Loucy (cell line): ENCODE results near the gene TASP1.
"Not testable (repeated sequence)": the region's sequence is repeated elsewhere in the genome, so short reads cannot be mapped to it uniquely, and the experiment has no call there.

Experiments used
- H2AFZ ChIP-seq: fragments of 200-600 bp; sonication (generic); 2 replicates; pipeline ENCODE4 v1.6.0; 2016; ENCODE audit warnings: antibody characterized with exemption, mild to moderate bottlenecking, low read length, moderate library complexity
- H3F3A ChIP-seq: fragments of 200-600 bp; 2 replicates; pipeline ENCODE4 v1.6.0; 2016; ENCODE audit warnings: antibody characterized with exemption, low read depth, mild to moderate bottlenecking
- H3K27me3 ChIP-seq: fragments of 200-600 bp; sonication (generic); 2 replicates; pipeline ENCODE4 v1.6.1; 2014; ENCODE audit warnings: low read length, mild to moderate bottlenecking; ENCODE audit not compliant: insufficient read depth, poor library complexity, severe bottlenecking
- H3K36me3 ChIP-seq: fragments of 200-600 bp; sonication (generic); 2 replicates; pipeline ENCODE4 v1.6.1; 2016; ENCODE audit warnings: low read length; ENCODE audit not compliant: insufficient read depth
- H3K4me1 ChIP-seq: fragments of 200-600 bp; sonication (generic); 2 replicates; pipeline ENCODE4 v1.5.1; 2014; ENCODE audit warnings: low read length, mild to moderate bottlenecking; ENCODE audit not compliant: insufficient read depth, poor library complexity, severe bottlenecking
- H3K4me2 ChIP-seq: fragments of 200-600 bp; sonication (generic); 2 replicates; pipeline ENCODE4 v1.6.0; 2014; ENCODE audit warnings: antibody characterized with exemption, low read length, low read depth, mild to moderate bottlenecking; ENCODE audit not compliant: poor library complexity, severe bottlenecking
- H3K4me3 ChIP-seq: fragments of 200-600 bp; sonication (generic); 2 replicates; pipeline ENCODE4 v1.5.1; 2014; ENCODE audit warnings: low read length, mild to moderate bottlenecking, mixed read lengths; ENCODE audit not compliant: poor library complexity, severe bottlenecking
- H3K79me2 ChIP-seq: fragments of 200-600 bp; sonication (generic); 2 replicates; pipeline ENCODE4 v1.6.1; 2014; ENCODE audit warnings: low read length; ENCODE audit not compliant: insufficient read depth
- H3K9ac ChIP-seq: fragments of 200-600 bp; sonication (generic); 2 replicates; pipeline ENCODE4 v1.6.0; 2014; ENCODE audit warnings: mild to moderate bottlenecking, low read depth, low read length, moderate library complexity; ENCODE audit not compliant: poor library complexity, severe bottlenecking
- H3K9me2 ChIP-seq: fragments of 200-600 bp; sonication (generic); replicated peaks from 2 replicates; pipeline ENCODE4 v1.6.1; 2016; ENCODE audit warnings: low read depth, low read length, mixed read lengths
- H3K9me3 ChIP-seq: fragments of 200-600 bp; sonication (generic); 2 replicates; pipeline ENCODE4 v1.6.1; 2014; ENCODE audit warnings: mild to moderate bottlenecking, antibody characterized with exemption, low read length, low read depth; ENCODE audit not compliant: insufficient read depth
- H4K20me1 ChIP-seq: fragments of 200-600 bp; sonication (generic); 2 replicates; pipeline ENCODE4 v1.6.0; 2014; ENCODE audit warnings: antibody characterized with exemption, low read length, mild to moderate bottlenecking; ENCODE audit not compliant: insufficient read depth, poor library complexity, severe bottlenecking
- EZH2phosphoT487 ChIP-seq: fragments of 200-600 bp; IDR thresholded peaks from 2 replicates; pipeline ENCODE4 v1.6.1; 2018; ENCODE audit warnings: antibody characterized with exemption, mild to moderate bottlenecking, moderate library complexity, borderline replicate concordance
- TF ChIP-seq, protein P1 (sequence below): fragments of 200-600 bp; sonication (generic); conservative IDR thresholded peaks from 2 replicates; pipeline ENCODE4 v1.5.1; 2014; ENCODE audit warnings: mild to moderate bottlenecking, antibody characterized with exemption, low read length

The TASP1 gene

DNA sequence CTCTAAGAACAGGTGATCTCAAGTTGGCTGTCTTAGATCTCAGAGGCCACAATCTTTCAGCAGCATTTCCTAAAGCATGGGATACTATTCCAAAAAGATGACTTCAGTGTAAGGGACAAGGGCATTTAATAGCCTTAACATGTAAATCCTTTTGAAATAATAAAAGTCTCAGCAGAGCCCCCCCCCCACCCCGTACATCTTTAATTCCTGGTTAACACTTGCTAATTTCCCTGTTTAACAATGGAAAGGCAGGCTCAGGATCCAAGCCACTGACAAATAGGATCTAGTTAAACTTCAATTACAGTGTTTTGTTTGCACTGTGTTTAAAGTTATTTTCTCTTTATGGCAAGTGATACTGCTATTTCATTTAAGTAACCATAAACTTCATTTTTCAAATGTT is 12.0 kb downstream of the TASP1 start:
- Histone ChIP-seq H3K9ac (no peak overlapping the region), H3K27me3 (no peaks in the 10 kb centered on the region), H3K4me3 (no peak overlapping the region), H2AFZ (no peak overlapping the region), H4K20me1 (no peaks in the 10 kb centered on the region), H3K9me2 (no peaks in the 10 kb centered on the region), H3K9me3 (no peaks in the 10 kb centered on the region), H3F3A (no peaks in the 10 kb centered on the region), H3K4me2 (no peak overlapping the region), H3K4me1 (no peaks in the 10 kb centered on the region), H3K36me3 (peaks cover 6% of the 10 kb centered on the region; the same call in 1 of the 2 replicates), H3K79me2 (no peaks in the 10 kb centered on the region)
- TF ChIP-seq, protein P1, sequence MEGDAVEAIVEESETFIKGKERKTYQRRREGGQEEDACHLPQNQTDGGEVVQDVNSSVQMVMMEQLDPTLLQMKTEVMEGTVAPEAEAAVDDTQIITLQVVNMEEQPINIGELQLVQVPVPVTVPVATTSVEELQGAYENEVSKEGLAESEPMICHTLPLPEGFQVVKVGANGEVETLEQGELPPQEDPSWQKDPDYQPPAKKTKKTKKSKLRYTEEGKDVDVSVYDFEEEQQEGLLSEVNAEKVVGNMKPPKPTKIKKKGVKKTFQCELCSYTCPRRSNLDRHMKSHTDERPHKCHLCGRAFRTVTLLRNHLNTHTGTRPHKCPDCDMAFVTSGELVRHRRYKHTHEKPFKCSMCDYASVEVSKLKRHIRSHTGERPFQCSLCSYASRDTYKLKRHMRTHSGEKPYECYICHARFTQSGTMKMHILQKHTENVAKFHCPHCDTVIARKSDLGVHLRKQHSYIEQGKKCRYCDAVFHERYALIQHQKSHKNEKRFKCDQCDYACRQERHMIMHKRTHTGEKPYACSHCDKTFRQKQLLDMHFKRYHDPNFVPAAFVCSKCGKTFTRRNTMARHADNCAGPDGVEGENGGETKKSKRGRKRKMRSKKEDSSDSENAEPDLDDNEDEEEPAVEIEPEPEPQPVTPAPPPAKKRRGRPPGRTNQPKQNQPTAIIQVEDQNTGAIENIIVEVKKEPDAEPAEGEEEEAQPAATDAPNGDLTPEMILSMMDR, result no peak
- no peak for TF ChIP-seq EZH2phosphoT487

DNA sequence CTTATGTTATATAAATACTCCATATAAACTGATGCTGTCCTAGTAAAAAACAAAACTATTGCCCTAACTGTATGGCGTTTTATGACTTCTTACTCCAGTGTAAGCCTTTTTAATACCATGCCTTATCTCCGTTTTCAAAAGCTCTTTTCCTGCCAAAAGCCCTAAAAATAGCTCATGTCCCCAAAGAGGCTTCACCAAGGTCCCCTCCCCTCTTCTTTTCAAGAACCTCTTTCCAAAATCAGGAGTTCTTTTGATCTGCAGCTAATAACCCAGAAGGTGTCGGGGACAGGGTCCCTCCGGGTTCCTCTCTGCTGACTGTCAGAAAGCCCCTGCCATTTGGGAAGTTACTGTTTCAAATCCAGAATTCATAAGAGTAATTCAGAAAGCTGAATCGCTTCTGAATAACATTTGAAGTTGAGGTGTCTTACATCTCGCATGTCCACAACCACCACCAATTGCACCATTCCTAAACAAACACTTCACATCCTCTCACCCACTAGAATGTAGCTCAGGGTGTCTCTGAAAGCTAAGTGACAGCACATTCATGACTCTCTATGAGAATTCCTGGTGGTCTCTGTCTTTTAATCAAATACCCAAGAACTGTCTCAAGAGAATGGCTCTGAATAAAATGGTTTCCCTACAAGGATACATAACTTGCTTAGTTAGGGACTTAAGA is 13.3 kb downstream of the TASP1 start:
- TF ChIP-seq, protein P1, result no peak
- no peak for TF ChIP-seq EZH2phosphoT487
- H3K4me2 ChIP-seq, result no peak overlapping the region
- H3F3A ChIP-seq, result no peaks in the 10 kb centered on the region
- no peaks in the 10 kb centered on the region for H3K79me2 ChIP-seq
- H3K36me3 ChIP-seq, result peaks cover 6% of the 10 kb centered on the region; the same call in 1 of the 2 replicates
- H4K20me1 ChIP-seq, result no peaks in the 10 kb centered on the region
- no peaks in the 10 kb centered on the region for H3K4me1 ChIP-seq
- no peaks in the 10 kb centered on the region for H3K9me3 ChIP-seq
- no peak overlapping the region for H3K9ac ChIP-seq
- H3K27me3 ChIP-seq, result no peaks in the 10 kb centered on the region
- no peak overlapping the region for H2AFZ ChIP-seq
- no peak overlapping the region for H3K4me3 ChIP-seq
- no peaks in the 10 kb centered on the region for H3K9me2 ChIP-seq

DNA sequence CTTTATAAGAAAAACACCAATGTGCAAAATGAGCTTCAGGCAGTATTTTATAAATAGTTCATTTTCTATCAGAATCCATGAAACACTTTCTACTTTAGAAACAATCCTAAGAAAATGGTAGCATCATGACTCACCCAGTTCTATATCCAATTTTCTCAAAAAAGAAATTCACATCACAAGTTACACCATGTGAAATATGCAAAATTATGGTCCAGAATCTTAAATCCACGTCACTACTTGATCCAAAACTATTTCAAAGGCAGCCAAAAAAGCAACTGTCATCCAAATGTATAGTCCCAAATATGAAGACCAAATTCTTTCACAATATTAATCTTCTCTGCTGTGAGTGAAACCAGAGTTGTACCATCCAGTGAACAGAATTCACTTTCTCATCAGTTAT is 19.3 kb downstream of the TASP1 start:
- not testable (repeated sequence) for H3K4me1 ChIP-seq, H3F3A ChIP-seq, H3K9me2 ChIP-seq, H3K27me3 ChIP-seq, H4K20me1 ChIP-seq, H3K9me3 ChIP-seq, H2AFZ ChIP-seq, H3K9ac ChIP-seq, H3K4me3 ChIP-seq, H3K4me2 ChIP-seq, H3K79me2 ChIP-seq, H3K36me3 ChIP-seq

DNA sequence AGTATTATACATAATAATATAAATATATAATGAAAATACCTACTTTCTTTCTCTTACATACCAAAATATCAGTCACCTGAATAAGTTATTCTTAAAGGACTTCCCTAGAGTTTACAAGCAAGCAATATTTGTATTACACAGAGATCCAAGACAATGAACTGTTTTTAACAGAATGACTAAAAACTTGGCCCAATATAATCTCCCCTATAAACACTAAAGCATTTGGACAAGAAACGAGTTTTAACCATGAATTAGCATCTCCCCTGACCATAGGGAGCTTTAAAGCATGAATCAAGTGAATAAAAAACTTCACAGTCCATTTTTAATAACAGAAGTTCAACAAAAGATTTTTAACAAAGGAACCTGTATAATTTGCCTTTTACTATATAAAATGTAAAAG is 20.3 kb downstream of the TASP1 start:
- H3F3A ChIP-seq, H3K79me2 ChIP-seq, H3K27me3 ChIP-seq, H3K4me1 ChIP-seq, H3K9me2 ChIP-seq, H3K9me3 ChIP-seq, H2AFZ ChIP-seq, H3K36me3 ChIP-seq, H4K20me1 ChIP-seq, H3K4me2 ChIP-seq, H3K9ac ChIP-seq, H3K4me3 ChIP-seq: not testable (repeated sequence)

DNA sequence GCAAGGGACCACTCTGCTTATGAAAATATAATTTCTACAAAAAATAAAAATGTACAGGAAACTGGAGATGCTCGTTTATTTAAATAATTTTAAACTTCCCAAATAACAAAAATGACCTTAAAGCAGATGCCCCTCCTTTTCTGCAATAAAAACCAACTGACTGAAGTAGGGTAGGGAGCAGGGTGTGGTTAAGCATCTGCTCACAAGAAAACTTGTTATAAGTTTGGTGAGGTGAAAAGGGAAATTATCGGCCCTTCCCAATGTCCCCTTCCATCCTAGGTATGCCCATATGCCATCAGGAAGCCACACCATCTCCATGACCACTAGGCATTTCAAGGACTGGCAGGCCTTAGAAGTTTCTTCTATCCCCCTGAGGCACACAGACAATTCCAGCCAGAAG is 21.1 kb downstream of the TASP1 start:
- H3K9me2 ChIP-seq, H3F3A ChIP-seq, H3K4me2 ChIP-seq, H3K4me3 ChIP-seq, H3K36me3 ChIP-seq, H3K79me2 ChIP-seq, H3K9me3 ChIP-seq, H3K27me3 ChIP-seq, H3K4me1 ChIP-seq, H4K20me1 ChIP-seq, H3K9ac ChIP-seq, H2AFZ ChIP-seq: not testable (repeated sequence)

DNA sequence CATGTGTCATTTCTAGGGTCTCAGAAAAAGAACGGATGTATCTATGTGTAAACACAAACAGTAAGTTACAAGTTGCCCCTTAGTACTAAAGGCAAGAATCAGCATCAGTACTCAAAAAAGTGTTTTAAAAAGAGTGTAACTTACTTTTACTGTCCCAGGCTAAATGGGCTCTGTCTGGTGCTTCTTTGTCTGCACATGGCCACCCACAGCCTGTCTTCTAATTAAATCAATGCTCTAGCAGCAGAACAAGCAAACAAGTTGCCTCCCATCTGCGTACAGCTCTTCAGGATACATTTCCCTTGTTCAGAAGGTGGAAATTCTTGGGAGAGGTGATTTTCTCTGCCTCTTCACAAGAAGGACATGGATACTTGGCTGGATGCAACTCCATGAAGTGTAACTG is 22.0 kb downstream of the TASP1 start:
- H3K4me1 ChIP-seq, H3K27me3 ChIP-seq: not testable (repeated sequence)

More for the DNA sequence above, 22.0 kb downstream of the TASP1 start:
- H3K36me3 ChIP-seq, H3K9ac ChIP-seq, H3K4me2 ChIP-seq, H3K9me3 ChIP-seq, H3F3A ChIP-seq, H3K4me3 ChIP-seq, H3K9me2 ChIP-seq, H4K20me1 ChIP-seq, H3K79me2 ChIP-seq, H2AFZ ChIP-seq: not testable (repeated sequence)
